Neutrophil (primary cell): ENCODE data around the gene NXPE3.

Experiments
- H3K27ac ChIP-seq: fragments of 200-600 bp; sonication (generic); 2 replicates; pipeline ENCODE4 v1.5.1; 2016; ENCODE audit warnings: mild to moderate bottlenecking, moderate library complexity
- H3K27me3 ChIP-seq: fragments of 200-600 bp; sonication (generic); 2 replicates; pipeline ENCODE4 v1.6.0; 2016; ENCODE audit warnings: mild to moderate bottlenecking
- H3K36me3 ChIP-seq: fragments of 200-600 bp; sonication (generic); 2 replicates; pipeline ENCODE4 v1.5.1; 2017
- H3K4me1 ChIP-seq, 2 experiments: fragments of 200-600 bp in 1 of 2; sonication (generic) in 1 of 2; 1 replicate in 1 of 2; 2 replicates in 1 of 2; pipeline versions ENCODE4 v1.5.1 to v1.6.1; 2013 to 2016; ENCODE audit warnings: low read depth in 1 of 2, low read length in 1 of 2, mild to moderate bottlenecking in 1 of 2, moderate library complexity in 1 of 2; ENCODE audit not compliant: control insufficient read depth in 1 of 2, insufficient read depth in 1 of 2
- H3K4me3 ChIP-seq, 2 experiments: fragments of 200-600 bp in 1 of 2; sonication (generic) in 1 of 2; 1 replicate in 1 of 2; 2 replicates in 1 of 2; pipeline ENCODE4 v1.5.1; 2013 to 2016; ENCODE audit warnings: low read depth in 1 of 2, low read length in 1 of 2, mild to moderate bottlenecking in 1 of 2, moderate library complexity in 1 of 2
- H3K9me3 ChIP-seq: fragments of 200-600 bp; sonication (generic); 2 replicates; pipeline ENCODE4 v1.5.1; 2016
- TF ChIP-seq, protein P1 (sequence below): fragments of 200-600 bp; sonication (generic); IDR thresholded peaks from 2 replicates; pipeline ENCODE4 v1.5.1; 2016; ENCODE audit warnings: antibody characterized with exemption

NXPE3 gene

DNA sequence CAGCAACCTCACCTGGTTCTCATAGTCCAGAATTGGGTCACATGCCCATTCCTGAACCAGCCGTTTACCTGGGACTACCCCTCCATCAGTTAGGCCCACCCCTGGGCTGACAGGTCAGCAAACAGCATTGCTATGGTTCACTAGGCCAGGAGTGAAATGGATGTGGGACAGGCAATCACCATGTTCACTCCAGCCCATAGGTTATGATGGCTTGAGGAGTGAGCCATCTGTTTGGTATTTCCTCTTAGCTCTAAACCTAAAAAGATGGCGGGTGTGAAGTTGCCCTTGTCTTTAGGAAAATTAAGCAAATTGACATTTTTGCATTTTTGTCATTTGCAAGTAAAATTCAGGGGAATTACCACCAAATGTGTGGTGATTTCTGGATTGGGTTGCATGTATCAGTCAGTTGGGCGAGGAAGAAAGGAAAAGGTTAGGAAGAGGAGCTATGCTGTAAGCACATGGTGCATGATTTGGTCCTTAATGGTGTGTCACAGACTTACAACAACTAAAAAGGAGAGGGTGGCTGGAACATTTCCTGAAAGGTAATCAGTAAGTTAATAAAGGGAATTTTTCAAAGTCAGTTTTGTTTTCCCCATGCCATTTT, 17.2 kb downstream of the NXPE3 start:
- TF ChIP-seq, protein P1, sequence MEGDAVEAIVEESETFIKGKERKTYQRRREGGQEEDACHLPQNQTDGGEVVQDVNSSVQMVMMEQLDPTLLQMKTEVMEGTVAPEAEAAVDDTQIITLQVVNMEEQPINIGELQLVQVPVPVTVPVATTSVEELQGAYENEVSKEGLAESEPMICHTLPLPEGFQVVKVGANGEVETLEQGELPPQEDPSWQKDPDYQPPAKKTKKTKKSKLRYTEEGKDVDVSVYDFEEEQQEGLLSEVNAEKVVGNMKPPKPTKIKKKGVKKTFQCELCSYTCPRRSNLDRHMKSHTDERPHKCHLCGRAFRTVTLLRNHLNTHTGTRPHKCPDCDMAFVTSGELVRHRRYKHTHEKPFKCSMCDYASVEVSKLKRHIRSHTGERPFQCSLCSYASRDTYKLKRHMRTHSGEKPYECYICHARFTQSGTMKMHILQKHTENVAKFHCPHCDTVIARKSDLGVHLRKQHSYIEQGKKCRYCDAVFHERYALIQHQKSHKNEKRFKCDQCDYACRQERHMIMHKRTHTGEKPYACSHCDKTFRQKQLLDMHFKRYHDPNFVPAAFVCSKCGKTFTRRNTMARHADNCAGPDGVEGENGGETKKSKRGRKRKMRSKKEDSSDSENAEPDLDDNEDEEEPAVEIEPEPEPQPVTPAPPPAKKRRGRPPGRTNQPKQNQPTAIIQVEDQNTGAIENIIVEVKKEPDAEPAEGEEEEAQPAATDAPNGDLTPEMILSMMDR, result no peak
- peaks cover 50% of the 10 kb centered on the region for H3K36me3 ChIP-seq
- H3K27ac ChIP-seq, result no peak overlapping the region
- no peaks in the 10 kb centered on the region for H3K4me1 ChIP-seq
- no peak overlapping the region for H3K4me3 ChIP-seq
- no peaks in the 10 kb centered on the region for H3K9me3 ChIP-seq
- no peaks in the 10 kb centered on the region for H3K27me3 ChIP-seq

DNA sequence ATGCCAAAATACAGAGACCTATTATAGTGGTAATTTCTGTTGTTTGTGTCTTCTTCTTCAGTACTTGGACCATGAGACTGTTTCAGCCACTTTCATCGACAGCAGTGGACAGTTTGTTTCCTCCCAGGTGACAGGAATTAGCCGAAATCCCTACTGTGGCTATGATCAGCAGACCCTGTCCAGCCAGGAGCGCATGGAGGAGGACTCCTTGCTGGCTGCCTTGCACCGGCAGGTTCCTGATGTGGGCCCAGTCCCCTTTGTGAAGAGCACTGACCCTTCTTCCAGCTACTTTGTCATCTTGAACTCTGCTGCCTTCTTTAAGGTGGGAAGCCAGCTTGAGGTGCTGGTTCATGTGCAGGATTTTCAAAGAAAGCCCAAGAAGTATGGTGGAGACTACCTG, 22.2 kb downstream of the NXPE3 start:
- H3K27me3 ChIP-seq, result no peaks in the 10 kb centered on the region
- no peak overlapping the region for H3K4me3 ChIP-seq
- no peaks in the 10 kb centered on the region for H3K9me3 ChIP-seq
- peaks cover 0 to 9% of the 10 kb centered on the region in 2 experiments for H3K4me1 ChIP-seq
- peak overlapping the region; percentile 28 for H3K27ac ChIP-seq
- peaks cover 38% of the 10 kb centered on the region for H3K36me3 ChIP-seq
- TF ChIP-seq, protein P1, result no peak

DNA sequence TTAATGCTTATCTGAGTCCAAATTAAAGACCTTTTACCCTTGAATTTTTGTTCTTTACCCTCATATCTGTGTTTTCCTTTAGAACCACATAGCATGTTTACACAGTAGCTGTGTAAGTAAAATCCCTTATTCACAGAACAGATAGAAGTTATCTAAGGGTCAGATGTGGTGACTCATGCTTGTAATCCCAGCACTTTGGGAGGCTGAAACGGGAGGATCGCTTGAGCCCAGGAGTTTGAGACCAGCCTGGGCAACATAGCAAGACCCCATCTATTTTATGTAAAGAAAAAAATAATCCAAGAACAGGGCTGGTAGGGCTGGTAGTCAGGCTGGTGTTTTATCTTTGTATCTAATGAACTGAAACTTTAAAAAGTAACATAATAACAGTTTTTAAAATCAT, 23.2 kb downstream of the NXPE3 start:
- H3K9me3 ChIP-seq, result no peaks in the 10 kb centered on the region
- H3K36me3 ChIP-seq, result peaks cover 37% of the 10 kb centered on the region
- TF ChIP-seq, protein P1, result no peak
- no peaks in the 10 kb centered on the region for H3K27me3 ChIP-seq
- no peak overlapping the region for H3K27ac ChIP-seq
- no peak overlapping the region for H3K4me3 ChIP-seq
- peaks cover 0 to 9% of the 10 kb centered on the region in 2 experiments for H3K4me1 ChIP-seq

DNA sequence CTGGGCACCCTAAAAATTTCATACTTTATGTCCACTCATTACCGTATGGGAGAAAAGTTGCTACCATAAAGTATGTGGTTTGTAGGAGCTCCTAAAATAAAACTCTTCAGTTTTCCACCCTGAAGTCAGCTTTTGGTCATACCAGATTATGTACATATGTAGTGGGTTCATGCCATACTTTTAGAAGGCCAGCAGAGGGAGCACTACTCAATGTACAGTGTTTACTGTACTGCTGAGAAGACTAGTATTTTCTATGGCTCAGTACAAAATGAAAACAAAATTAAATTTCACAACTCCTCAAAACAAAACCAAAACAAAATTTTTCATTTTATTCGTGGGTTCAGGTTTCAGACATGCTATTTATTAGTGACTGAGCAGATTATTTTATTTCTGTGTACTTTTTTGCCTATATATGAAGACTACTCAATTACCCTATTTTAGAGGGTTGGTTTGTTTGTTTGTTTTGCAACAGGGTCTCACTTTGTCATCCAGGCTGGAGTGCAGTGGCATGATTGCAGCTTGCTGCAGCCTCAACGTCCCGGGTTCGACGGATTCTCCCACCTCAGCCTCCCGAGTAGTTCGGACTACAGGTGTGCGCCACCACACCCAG, 24.3 kb downstream of the NXPE3 start:
- no peaks in the 10 kb centered on the region for H3K9me3 ChIP-seq
- no peak overlapping the region for H3K4me3 ChIP-seq
- no peaks in the 10 kb centered on the region for H3K27me3 ChIP-seq
- H3K27ac ChIP-seq, result peak overlapping the region; percentile 1
- peaks cover 0 to 9% of the 10 kb centered on the region in 2 experiments for H3K4me1 ChIP-seq
- peaks cover 43% of the 10 kb centered on the region for H3K36me3 ChIP-seq
- TF ChIP-seq, protein P1, result peak; percentile 90

DNA sequence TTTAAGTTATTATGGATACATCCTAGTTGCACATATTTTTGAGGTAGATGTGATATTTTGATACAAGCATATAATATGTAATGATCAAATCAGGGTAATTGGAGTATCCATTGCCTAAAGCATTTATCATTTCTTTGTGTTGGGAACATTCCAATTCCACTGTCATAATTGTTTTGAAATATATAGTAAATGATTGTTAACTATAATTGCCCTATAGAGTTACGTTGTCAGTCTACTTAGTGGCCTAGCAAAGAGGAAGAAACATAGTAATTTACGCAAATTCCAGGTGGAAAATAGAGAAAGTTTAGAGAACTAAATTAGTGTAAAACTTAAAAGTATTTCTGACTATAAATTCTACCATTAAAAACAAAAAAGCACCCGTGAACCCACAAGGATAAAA, 24.9 kb downstream of the NXPE3 start:
- H3K27me3 ChIP-seq, result no peaks in the 10 kb centered on the region
- no peak overlapping the region for H3K27ac ChIP-seq
- no peak overlapping the region for H3K4me3 ChIP-seq
- TF ChIP-seq, protein P1, result no peak
- no peaks in the 10 kb centered on the region for H3K9me3 ChIP-seq
- H3K36me3 ChIP-seq, result peaks cover 38% of the 10 kb centered on the region
- peaks cover under 1 to 9% of the 10 kb centered on the region in 2 experiments for H3K4me1 ChIP-seq
